GM12874 (cell line): ENCODE results near the gene TXNDC15.

Source experiments
- CTCF ChIP-seq: IDR thresholded peaks from 2 replicates; pipeline ENCODE4 v1.5.1; 2011; ENCODE audit warnings: low read depth, mild to moderate bottlenecking, control low read depth, low read length, moderate library complexity; ENCODE audit not compliant: insufficient read depth

TXNDC15 gene

GRCh38 chr5:134873987-134874830 lies at the start of gene TXNDC15:
Gene TXNDC15 (plus strand): TSS chr5:134874371. CDS start chr5:134874428, 57 bp downstream.
- no peak for TF ChIP-seq CTCF

GRCh38 chr5:134824681-134825080 lies 49.5 kb upstream of the TXNDC15 start:
- TF ChIP-seq CTCF, result no peak

GRCh38 chr5:134825212-134825611 lies 49.0 kb upstream of the TXNDC15 start:
- TF ChIP-seq CTCF, result no peak

GRCh38 chr5:134833340-134834032 lies 40.7 kb upstream of the TXNDC15 start:
- no peak for TF ChIP-seq CTCF

GRCh38 chr5:134835623-134836022 lies 38.5 kb upstream of the TXNDC15 start:
- TF ChIP-seq CTCF, result no peak

GRCh38 chr5:134837530-134838181 lies 36.5 kb upstream of the TXNDC15 start:
- TF ChIP-seq CTCF, result no peak

- TF ChIP-seq CTCF, result no peak
These were observed 33.4 kb upstream of the TXNDC15 start for GRCh38 chr5:134840811-134841210.
